22Rv1 (cell line): ENCODE results near the gene NEDD4.

Source experiments
- H3K27ac ChIP-seq: fragments of 450-650 bp; 2 replicates; pipeline ENCODE4 v1.5.1; 2017
- ZFX ChIP-seq: fragments of 450-650 bp; IDR thresholded peaks from 2 replicates; pipeline ENCODE4 v1.6.1; 2017; ENCODE audit warnings: antibody characterized with exemption, borderline replicate concordance
- TF ChIP-seq, protein P1 (sequence below): fragments of 450-650 bp; IDR thresholded peaks from 2 replicates; pipeline ENCODE4 v1.5.1; 2017; ENCODE audit warnings: mild to moderate bottlenecking

Gene NEDD4

DNA sequence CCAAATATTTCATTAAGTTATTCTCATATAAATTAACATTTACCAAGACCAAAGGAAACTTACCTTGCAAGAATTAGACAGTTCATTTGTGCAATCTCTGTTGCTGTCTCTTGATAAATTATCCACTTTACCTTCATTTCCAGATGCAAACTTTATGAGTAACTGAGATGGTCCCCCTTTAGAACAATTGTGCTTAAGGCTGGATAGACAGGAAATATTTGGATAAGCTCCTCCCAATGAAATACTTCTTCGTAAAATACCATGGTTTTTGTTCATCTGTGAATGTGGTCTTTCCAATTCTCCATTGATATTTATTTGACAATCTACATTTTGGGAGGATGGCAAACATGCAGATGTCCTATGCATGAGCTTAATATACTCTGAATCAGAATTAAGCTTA is 78.2 kb downstream of the NEDD4 start:
- H3K27ac ChIP-seq: no peak overlapping the region
- TF ChIP-seq, protein P1, sequence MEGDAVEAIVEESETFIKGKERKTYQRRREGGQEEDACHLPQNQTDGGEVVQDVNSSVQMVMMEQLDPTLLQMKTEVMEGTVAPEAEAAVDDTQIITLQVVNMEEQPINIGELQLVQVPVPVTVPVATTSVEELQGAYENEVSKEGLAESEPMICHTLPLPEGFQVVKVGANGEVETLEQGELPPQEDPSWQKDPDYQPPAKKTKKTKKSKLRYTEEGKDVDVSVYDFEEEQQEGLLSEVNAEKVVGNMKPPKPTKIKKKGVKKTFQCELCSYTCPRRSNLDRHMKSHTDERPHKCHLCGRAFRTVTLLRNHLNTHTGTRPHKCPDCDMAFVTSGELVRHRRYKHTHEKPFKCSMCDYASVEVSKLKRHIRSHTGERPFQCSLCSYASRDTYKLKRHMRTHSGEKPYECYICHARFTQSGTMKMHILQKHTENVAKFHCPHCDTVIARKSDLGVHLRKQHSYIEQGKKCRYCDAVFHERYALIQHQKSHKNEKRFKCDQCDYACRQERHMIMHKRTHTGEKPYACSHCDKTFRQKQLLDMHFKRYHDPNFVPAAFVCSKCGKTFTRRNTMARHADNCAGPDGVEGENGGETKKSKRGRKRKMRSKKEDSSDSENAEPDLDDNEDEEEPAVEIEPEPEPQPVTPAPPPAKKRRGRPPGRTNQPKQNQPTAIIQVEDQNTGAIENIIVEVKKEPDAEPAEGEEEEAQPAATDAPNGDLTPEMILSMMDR: no peak

DNA sequence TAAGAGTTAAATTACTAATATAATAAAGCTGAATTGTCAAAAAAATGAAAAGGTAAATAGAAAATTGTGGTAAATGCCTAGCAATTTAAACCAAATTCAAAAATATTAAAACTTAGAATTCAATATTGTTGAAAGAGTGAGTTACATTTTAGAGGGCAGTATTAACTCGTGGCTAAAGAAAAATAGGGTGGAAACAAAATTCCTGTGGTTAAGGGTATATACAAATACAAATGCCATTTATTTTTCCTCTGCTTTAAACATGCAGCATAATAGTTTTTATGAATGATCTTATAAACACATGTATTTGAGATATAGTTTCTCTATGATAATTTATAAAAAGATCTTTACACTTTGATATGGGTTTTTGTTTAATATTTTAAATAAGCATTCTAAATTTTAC is 79.0 kb downstream of the NEDD4 start:
- H3K27ac ChIP-seq: no peak overlapping the region
- TF ChIP-seq, protein P1: no peak
- no peak for TF ChIP-seq ZFX

DNA sequence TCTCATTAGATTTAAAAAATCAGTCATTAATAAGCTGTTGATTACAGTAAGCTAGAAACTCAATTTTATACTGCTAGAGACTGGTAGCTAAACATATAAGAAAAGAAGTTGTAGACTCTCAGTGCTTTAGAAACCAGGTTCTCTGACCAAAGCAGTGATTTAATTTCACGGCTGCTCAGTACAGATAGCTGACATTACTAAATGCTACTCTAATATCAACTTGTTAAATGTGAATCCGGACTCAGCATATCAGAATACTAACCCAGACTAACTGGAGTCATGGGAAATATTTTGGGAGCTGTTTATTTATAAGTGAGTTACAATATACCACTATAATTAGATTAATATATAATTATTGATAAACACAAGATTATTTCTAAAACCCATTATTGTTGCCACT is 80.4 kb downstream of the NEDD4 start:
- H3K27ac ChIP-seq: no peak overlapping the region
- TF ChIP-seq, protein P1: no peak
- no peak for TF ChIP-seq ZFX

DNA sequence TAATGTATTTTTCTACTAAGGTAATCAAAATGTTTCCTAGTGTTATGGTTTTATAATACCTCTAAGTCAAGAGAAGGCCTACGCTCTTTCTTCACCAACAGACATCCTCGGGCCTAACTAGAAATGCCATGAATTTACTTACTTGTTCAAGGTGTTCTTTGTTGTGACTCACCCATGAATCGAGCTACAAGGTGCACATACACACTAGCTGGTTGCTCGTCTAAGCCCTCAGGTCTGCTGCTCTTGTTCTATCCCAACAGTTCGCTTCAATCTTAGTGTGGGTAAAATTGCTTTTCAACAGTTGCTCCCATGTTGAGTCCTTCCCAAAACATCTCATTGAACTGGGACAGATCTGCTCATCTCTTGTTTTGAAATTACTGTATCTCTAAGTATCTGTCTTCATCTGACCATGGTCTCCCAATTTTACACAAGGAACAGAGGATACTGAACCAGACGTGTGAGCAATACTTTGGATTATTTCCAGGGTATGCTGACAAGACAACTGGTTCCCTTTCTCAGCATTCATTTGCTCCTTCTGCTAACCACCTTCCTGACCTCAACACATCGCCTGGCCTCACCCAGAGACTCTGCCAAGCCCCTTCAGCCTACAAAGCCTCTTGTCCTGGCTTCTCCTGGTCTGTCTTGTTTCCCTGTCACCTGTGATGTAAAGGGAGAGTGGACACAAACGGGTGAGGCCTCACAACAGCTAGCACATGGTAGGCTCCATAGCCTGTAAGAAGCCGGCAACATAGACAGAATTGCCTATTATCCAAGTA is 84.2 kb downstream of the NEDD4 start:
- TF ChIP-seq ZFX: no peak
- TF ChIP-seq, protein P1: no peak
- H3K27ac ChIP-seq: no peak overlapping the region

DNA sequence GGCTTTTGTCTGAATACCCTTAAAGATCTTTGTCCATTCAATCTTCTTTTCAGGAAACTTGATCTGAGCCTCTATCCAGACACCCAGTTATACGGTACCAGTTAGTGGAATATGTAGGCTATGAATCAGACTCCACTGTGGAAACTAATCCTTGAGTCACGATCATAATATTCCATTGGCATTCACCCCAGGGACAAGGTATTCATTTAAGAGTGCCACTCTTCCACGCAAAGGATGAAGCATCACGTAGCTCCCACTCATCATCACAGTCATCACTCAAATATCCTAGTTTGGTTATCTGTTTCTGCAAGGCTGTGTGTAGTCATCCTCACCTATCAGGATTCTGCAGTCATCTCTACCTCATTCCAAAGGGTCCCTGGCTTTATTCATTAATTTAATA is 85.6 kb downstream of the NEDD4 start:
- TF ChIP-seq ZFX: no peak
- TF ChIP-seq, protein P1: no peak
- H3K27ac ChIP-seq: no peak overlapping the region

DNA sequence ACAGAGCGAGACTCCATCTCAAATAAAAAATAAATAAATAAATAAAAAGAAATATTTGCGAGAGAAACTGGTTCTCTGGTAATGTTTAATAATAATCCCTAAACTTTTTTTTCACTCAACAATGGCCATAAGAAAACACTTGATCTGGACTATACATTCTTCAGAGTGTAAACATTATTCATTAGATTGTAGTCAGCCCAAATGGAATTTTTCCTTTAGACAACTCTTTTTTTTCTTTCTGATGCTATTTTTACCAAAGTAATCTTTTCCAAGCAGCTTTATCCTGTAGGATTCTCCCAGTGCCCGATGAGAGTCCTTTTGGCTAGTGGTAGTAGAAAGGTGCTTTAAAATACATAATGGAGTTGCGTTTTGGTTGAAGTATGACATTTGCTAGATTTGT is 90.4 kb downstream of the NEDD4 start:
- TF ChIP-seq, protein P1: no peak
- no peak for TF ChIP-seq ZFX

DNA sequence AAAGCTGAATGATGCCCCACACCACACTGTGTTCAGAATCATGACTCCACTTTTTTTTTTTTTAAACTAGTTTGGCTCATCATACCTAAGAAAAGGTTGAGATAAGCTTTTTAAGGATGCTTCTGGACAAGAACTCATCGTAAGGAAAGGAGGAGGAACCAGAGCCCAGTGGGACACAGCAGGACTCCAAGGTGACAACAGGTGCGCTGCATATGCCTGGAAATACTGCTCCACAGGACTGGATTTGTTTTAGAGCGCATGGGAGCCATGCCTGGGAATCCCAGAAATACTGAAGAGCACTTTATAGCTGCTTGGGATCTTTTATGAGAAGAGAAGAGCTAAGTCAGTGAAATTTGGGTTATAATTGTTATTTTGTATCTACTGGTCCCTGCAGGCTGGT is 93.4 kb downstream of the NEDD4 start:
- H3K27ac ChIP-seq: no peak overlapping the region
- TF ChIP-seq, protein P1: no peak
- no peak for TF ChIP-seq ZFX

More for the DNA sequence above, 90.4 kb downstream of the NEDD4 start:
- no peak overlapping the region for H3K27ac ChIP-seq
